AG09319 (cell line): Measurements from ENCODE around the gene MXD4.
A peak's percentile ranks its signal among the peaks of the same experiment; 100 is the strongest.

Experiments
- DNase-seq: peaks from one replicate; pipeline ENCODE4 v3.0.0-alpha.2; 2010; ENCODE audit warnings: low read depth; ENCODE audit errors: extremely low read depth
- TF ChIP-seq, protein P1 (sequence below): IDR thresholded peaks from 2 replicates; pipeline ENCODE4 v1.5.1; 2011; ENCODE audit warnings: low read depth, mild to moderate bottlenecking, inconsistent platforms, low read length, moderate library complexity

Gene MXD4

DNA sequence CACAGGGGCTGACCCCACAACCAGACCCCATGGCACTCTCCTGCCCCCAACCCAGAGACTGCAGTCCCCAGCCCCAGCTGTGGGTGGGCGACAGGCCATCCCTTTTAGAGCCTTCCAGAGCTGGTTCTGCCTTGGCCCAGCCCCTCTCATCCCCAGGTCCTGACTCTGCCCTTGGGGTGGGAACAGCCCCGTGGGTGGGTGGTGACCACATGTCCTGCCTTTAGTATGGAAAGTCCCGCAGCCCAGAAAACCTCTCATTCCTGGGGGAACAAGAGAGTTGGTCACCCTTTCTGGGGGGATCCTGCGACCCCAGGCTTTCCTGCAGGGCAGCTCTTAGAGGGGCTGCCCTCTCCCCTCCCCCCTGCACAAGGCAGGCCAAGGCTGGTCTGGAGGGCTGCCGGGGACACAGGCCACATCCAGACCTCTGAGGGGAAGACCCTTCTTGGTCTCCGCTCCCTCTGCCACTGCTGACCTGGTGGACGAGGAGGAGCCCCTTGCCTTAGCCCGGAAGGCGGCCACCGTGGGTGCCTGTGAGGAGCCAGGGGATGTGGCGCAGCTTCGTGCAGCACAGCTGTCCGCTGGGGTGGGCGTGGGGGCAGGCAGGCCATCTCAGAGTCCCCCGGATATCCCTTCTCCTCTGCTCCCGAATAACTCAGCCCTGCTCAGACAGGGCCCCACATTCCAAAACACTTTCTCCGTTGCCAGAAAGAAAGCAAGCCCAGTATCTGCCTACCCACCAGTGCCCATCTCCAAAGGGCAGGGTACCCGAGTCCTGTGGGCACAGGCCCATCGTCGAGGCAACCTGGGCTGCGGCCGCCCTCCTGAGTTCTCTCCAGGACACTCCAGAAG lies 6.7 kb upstream of the MXD4 start:
- no peak for DNase-seq
- TF ChIP-seq, protein P1, sequence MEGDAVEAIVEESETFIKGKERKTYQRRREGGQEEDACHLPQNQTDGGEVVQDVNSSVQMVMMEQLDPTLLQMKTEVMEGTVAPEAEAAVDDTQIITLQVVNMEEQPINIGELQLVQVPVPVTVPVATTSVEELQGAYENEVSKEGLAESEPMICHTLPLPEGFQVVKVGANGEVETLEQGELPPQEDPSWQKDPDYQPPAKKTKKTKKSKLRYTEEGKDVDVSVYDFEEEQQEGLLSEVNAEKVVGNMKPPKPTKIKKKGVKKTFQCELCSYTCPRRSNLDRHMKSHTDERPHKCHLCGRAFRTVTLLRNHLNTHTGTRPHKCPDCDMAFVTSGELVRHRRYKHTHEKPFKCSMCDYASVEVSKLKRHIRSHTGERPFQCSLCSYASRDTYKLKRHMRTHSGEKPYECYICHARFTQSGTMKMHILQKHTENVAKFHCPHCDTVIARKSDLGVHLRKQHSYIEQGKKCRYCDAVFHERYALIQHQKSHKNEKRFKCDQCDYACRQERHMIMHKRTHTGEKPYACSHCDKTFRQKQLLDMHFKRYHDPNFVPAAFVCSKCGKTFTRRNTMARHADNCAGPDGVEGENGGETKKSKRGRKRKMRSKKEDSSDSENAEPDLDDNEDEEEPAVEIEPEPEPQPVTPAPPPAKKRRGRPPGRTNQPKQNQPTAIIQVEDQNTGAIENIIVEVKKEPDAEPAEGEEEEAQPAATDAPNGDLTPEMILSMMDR = no peak

DNA sequence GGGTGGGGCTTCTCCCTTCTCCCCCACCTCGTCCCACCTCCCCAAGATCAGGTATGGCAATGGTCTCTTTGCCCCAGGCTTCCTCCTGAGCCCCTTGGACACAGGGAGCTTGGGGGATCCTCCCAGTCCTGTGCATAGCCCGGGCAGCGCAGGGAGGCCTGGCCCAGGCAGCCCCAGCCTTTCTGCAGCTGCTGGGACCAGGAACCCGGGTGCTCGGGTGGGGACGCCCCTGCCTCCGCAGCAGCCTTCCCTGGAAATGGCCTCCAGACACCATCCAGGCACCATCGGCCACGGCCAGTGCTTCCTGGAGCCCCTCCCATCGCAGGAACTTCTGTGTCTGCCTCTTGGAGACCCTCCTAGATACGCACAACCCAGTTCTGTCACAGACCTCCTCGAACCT lies 5.9 kb upstream of the MXD4 start:
- DNase-seq = no peak
- TF ChIP-seq, protein P1 = no peak

DNA sequence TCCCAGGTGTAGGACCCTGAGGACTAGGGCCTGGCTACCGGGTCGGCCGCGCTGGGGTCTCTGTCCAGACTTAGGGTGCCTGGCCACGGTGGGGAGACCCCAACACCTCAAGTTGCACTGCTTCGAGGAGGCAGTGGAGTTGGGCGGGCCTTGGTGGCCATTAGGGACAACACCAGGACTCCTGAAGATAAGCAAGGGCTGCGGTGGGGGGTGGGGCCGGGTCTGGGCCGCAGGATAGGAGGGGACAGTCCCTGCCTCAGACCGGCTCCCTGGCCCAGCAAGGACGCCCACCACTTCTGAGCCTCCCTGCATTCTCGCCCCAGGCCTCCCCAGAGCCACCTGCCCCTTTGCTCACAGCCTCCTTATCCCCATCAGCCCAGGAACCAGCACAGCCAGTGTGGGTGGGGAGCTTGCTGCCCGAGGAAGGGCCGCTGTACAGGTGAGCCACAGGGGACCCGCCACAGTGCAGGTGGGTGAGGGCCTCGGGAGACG lies 5.5 kb upstream of the MXD4 start:
- TF ChIP-seq, protein P1 = no peak
- no peak for DNase-seq

DNA sequence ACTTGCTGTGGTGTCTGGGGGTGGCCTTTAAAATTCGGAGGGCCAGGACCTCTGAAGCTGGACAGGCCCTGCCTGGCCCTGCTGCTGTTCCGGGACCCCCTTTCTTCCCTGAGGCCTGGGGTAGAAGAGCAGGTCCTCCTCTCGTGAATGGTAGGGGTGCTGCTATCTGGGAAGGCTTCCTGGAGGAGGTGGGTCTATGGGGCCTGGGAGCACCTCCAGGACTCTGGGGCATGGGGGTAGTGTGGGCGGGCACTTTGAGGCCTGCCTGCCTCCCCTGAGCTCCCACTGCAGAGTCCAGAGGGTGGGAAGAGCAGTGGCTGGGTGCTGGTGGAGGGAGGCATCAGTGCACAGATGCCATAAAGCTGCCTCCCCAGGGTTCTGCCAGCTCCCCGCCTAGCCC lies 4.9 kb upstream of the MXD4 start:
- no peak for DNase-seq
- TF ChIP-seq, protein P1 = no peak

DNA sequence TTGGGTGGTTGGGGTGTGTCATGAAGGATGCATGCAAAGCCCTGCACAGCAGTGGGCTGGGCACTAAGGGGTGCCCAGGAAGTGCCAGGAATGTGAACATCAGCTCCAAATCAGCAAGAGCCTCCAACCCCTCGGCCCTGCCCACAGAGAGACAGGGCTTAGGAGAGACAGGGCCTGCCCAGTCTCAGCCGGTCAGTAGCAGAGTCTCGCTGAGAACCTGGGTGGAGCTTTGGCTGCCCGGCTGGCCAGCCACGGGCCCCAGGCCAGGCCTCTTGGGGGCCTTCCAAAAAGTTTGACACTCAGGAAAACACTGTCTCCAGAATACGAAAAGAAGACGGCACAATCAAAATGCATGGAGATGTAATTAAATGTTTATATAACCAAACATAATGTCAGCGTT lies 4.3 kb upstream of the MXD4 start:
- peak; percentile 32 for DNase-seq
- TF ChIP-seq, protein P1 = no peak

DNA sequence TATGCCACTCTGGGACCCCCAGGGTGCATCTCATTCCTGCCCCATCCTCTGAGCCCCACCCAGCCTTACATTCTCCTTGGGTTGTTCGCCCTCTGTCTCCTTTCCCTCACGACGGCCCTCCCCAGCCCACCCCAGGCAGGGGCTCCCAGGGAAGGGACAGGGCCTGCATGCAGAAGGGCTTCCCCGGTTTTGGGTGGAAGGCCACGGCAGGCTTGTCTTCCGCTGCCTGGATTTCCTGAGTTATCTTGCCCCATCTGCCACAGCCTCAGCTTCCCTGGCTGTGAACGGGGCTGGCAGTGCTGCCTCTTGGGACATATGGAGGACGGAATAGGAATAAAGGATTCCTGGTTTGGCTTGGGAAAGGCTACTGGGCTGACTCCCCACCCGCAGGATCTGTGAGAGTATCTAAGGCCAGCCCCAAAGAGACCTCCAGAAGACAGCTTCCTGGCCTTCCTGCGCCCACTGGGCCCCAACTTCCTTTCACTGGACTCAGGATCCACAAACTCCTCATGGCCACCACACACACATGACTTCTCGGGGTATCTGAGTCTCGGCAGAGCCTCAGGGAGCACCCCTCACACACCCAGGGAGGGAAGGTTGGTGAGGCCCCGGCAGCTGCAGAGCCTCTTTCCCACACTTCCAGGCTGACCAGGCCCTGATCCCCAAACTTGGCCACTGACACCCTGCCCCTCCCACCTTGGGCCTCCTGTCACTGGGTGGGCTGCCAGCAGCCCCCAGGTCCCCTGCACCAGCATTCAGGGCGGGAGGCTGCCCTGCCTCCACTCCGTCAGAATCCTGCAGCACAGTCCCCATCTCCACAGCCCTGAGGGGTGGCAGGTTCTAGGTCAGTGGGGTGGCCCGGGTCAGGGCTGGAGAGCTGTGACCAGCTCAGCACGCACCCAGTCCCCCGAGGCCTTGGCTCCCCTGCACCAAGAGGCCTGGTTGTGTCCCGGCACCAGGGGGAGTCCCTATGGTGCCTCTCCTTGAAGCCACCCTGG lies 3.5 kb upstream of the MXD4 start:
- TF ChIP-seq, protein P1 = peak; percentile 12
- no peak for DNase-seq

DNA sequence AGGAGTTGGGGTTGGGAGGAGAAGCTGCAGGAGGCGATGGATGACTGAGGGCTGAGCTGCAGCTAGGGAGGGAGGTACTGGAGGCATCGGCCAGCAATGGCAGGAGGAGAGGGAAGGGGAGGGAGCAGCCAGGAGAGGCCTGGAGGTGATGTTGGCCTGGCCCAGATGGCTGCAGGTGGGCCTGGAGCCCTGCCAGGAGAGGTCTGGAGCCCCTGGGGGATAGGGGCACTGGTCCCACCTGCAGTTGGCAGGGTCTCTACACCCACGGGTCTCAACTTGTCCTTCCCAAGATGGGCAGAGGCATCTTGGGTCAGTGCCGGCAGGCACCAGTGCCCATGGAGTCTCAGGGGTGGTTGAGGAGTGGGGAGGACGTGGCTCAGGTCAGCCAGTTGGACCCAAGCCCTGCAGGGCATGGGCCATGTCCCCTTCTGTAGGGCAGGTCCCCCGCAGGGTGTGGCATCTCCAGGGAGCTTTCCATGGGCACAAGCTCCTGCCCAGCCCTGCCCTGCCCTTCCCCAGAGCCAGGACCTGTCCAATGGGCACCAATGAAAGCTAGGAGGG lies 2.7 kb upstream of the MXD4 start:
- TF ChIP-seq, protein P1 = no peak
- DNase-seq = no peak
